GM19395 (cell line): ENCODE results near the gene AWAT2.

Source experiments
- ATAC-seq: cut with Tn5 transposase; IDR thresholded peaks from one replicate; pipeline ENCODE4 v1.9.1; 2021; ENCODE audit warnings: mild to moderate bottlenecking, moderate library complexity; ENCODE audit not compliant: unreplicated experiment

Gene AWAT2

GRCh38 chrX:70049925-70050324, at the start of gene AWAT2:
Gene AWAT2 (minus strand): TSS chrX:70049938. CDS start chrX:70049932, 6 bp downstream.
- ATAC-seq, result no peak

- no peak for ATAC-seq
Measured at GRCh38 chrX:70096052-70096451, 46.3 kb upstream of the AWAT2 start.

- ATAC-seq, result no peak
Measured at GRCh38 chrX:70092247-70092646, 42.5 kb upstream of the AWAT2 start.

DNA sequence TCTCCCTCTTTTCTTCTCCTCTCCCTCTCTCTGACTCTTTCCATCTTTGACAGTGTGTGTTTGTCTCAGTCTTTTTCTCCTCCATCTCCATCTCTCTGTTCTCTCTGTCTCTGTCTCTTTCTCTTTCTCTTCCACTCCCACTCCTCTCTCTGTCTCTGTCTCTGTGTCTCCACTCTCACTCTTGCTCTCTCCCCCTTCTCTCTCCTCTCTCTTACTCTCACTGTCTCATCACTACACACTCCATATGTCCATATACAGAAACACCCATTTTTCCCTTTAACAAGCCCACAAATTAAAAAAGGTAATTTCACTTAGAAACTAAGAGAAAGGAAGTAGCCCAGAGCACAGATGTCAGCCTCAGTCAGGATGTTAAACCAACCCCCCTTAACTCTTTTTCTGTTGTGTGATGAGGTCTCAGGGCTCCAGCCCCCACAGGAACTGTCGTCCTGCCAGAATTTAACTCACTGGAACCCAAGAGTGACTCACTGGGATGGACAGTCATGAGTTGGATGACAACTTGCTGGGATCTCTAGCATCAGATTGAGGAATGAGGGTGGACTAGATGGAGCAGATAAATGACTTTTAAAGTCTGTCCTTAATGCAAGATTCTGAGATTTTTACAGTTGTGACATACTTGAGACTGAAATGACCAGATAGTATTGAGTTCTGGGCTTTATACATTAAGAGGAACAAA, 40.0 kb upstream of the AWAT2 start:
- ATAC-seq, result no peak

- no peak for ATAC-seq
Measured at GRCh38 chrX:70088751-70089150, 39.0 kb upstream of the AWAT2 start.

DNA sequence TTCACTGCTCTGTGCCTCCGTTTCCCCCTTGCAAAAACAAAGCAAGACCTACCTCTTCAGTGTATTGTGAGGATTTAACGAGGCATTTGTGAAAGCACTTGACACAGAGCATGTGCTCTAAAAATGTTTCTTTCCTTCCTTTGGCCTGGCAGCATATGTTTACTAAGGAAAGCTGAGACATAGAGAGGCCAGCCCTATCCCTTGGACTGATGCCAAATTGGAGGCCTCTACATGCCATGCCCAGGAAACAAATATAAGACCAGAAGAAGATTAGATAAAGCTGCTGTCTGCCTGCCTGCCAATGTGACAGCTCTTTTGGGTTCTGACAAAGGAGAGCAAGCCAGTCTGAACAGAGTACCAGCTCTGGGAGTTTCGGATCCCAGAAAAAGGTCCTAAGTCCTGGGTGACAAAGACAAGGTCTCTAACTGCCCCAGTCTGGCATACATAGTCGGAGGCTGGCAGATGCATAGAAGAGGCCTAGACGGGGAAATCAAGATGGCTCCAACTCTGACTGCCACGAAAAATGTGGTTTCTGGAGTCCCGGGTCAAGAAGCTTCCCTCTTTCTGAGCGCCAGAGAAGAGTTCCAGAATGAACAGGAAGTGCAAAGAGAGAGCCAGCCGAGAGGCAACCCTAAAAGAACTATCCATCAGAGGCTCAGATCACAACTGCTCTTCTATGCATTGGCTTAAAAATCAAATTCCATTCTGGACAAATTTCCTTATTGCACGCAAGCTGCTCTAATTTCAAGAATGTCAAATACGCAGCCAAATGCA, 38.3 kb upstream of the AWAT2 start:
- ATAC-seq, result no peak

DNA sequence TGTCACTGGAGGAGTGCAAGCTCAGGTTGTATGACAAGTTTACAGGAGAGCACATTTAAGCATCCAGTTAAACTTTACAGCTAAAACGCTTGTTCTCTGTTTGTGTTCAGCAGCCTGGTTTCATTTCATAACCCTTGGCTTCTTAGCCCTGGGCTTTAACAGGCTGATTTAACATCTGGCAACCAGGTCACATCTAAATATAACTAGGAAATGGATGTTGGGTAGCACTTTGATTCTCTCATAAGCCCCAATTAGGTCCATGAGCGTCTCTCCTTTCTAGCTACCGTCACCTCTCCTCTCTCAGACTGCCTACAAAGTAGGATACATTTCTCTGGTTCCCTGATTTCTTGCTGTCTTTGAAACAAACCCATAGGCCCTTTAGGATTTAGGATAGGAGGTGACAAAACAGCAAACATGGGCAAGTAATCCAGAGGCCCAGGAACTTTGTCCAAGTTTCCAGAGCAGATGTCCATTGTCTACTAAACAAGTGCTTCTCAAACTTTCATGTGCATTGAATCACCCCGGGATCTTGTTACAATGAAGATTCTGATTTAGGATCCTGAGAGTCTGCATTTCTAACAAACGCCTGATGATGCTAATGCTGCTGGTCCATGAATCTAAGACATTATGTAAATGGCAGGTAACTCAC, 35.0 kb upstream of the AWAT2 start:
- no peak for ATAC-seq

DNA sequence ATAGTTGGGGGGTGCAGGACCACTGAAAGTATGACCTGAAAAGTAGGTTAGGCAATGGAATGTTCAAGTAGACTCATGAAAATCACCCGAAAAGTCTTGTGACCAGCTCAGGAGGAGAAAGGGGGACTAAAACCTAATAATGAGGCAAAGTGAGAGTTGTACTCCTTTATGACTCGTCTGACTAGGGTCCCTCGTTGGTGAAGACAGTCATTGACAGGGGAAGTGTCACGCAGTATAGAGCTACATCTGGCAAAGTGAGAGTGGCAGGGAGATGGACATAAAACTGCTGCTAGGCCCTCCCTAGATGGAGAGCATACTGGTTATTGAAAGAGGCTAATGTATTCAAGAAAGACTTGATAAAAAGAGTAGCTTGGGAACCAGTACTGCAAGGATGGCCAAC, 33.0 kb upstream of the AWAT2 start:
- ATAC-seq, result no peak

DNA sequence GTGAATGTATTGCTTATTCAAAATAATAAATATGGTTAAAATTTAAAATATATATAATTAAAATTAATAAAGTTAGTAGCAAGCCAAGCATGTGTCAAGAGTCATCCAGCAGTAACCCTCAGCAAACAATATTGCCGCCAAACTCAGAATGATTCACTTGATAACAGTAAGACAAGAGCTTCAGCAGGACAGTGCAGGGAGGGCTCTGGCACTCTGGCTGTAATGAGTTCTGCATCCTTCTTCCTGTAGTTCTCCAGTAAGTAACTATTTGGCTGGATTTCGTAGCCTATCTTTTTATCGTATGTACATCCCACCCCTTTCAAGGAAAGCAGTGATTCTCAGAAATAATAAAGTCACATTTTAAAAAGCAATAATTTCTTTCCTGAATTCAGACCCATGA, 30.1 kb upstream of the AWAT2 start:
- no peak for ATAC-seq

DNA sequence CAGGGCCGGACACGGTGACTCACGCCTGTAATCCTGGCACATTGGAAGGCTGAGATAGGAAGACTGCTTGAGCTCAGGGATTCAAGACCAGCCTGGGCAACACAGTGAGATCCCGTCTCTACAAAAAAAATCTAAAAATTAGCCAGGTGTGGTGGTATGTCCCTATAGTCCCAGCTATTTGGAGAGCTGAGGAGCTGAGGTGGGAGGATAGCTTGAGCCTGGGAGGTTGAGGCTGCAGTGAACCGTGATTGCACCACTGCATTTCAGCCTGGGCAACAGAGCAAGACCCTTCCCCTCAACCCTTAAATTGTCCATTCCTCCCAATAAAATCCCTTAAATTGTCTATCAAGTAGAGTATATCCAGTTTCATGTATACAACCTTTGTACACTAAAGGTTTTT, 29.6 kb upstream of the AWAT2 start:
- ATAC-seq, result no peak

DNA sequence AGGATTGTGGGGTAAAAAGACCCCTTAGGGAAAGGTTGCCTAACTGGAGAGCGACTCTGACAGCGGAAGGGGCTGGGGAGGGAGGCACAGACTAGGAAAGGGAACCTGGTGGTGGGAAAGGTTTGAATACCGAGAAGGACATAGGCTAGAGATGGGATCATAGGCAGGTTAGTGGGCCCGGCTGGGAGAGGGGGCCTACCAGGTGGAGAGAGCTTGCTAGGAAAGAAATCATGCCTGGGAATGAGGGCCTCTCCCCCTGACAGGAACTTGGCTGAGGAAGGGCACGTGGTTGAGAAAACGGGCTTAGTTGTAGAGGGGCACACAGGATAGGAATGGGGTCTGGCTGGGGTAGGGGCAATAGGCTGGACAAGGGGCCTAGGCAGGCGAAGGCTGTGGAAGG, 16.9 kb upstream of the AWAT2 start:
- ATAC-seq, result no peak

- ATAC-seq, result no peak
Measured at GRCh38 chrX:70062961-70063550, 13.3 kb upstream of the AWAT2 start.

GRCh38 chrX:70062076-70062475, 12.3 kb upstream of the AWAT2 start, which contains the start of gene OTUD6A:
Gene OTUD6A (plus strand): TSS chrX:70062457. CDS start chrX:70062525, 68 bp downstream.
- ATAC-seq, result no peak

DNA sequence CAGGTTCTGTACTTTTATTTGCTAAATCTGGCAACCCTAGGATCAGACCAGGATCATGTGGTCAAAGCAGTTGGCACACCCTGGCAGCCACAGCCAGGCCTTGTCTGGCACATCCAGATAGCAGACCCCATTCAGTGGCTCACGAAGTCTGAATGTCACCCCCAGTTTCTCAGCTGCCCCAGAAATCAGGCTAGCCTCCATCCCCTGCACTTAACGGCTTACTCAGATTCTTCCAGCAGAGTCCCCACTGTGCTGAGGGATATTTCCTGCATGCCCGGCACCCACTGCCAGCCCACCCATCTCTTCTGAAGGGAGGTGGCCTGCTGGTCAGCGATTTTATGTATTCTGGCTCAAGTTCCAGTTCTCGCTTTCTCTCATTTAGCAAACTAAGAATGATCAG, 4.7 kb upstream of the AWAT2 start:
- ATAC-seq, result no peak

DNA sequence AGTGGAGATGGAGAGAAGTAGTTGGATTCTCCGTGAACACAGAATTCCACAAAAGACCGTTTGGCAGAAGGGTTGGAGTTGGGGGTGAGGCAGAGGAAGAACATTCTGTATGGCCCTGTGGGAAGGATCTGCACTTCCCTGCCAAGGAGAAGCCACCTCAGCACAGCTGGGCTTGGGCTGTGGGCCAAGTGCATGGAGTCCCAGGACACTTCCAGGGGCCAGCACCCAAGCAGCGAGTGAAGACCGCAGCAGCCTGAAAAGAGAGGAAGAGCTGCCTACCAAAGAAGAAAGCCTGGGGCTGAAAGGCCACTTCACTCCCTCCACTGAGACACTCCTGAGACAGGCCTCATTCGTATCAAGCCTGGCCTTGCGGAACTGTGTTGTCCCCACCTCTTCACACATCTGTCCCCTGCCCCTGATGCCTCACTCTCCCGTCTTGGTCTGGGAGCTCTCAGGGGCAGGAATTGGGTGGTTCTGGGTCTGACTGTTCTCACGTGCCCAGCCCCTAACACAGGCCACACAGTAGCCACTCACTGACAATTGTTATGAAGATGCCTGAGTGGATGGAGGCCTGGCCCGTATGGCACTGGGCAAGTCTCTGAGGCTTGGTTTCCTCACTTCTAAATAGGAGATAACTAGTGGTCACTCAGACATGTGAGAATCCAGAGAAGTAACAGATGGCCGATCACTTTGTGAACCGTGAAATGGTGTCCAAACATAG, 3.3 kb upstream of the AWAT2 start:
- ATAC-seq, result no peak

DNA sequence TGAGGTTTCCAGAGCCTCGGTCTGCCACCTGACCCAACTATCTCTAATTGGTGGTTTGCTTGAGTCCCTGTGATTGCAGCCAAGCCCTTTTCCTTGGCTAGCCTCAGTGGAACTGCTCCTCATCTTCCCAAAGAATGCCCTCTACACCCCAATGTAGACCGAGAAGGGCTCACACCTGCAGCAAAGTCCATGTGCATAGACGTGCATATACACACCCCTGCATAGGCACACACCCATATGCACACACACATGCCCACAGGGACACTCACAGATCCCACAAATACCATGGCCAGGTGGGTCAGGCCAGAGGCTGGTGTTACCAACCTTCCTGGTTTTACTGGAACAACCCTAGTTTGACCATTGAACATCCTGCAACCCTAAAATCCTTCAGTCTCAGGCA, 332 bp downstream of the AWAT2 start:
- ATAC-seq, result no peak

DNA sequence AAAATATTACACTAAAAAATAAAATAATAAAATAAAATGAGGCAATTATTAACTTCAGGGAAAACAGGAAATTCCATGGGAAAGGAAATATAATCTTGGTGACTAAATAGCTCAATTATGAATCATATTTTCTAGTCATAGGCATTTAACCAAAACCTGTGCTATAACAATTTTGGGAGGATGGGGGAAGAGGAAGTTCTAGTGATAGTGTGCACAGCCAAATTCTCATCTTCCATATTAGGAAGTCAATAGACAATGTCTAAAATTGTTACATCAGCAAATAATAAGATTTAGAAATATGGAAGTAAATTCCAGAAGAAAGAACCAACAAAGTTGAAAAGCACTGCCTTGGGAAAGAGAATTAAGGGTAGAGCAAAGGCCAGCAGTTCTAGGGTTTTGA, 2.8 kb downstream of the AWAT2 start:
- no peak for ATAC-seq

DNA sequence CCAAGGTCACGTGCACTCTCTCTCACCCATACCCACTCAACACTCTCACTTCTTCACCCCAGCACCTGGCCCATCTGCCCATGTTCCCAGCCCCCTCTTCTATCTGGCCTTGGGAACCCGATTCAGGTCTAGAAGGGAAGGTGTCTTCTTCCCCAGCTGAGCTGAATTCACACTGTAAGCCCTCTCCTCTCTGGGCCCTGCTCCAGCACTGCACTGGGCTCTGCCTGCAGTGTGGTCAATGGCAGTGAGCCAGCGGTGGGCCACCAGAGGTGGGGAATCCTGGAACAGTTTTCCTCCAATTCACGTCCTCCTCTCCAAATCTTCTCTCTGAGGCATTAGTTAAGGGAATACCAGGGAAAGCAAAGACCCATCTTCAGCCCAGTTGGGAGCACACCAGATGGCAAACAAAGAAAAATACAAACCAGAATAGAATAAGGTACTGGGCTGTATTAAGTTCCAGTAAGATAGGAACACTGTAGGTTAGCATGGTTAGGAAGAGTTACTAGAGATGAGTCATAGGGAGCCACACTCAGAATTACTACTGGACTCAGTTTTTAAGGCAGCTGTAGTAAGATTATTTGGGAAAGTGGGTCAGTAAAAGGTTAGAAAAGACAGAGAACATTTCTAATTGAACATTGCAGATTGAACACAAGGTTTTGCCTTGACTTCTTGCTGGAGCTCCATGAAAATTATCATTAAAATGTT, 5.0 kb downstream of the AWAT2 start:
- ATAC-seq, result no peak

GRCh38 chrX:70043685-70044084, 6.1 kb downstream of the AWAT2 start:
- ATAC-seq, result no peak
